HEK293 (cell line): ENCODE measurements around the gene TFR2.

Experiments used
- CTCF ChIA-PET: fragments of 350-600 bp; formaldehyde crosslinking; extraction: SDS; loops from one replicate; lab custom pipeline; 2021; ENCODE audit warnings: antibody characterized with exemption; lab: Yijun Ruan, JAX
- POLR2A ChIA-PET: fragments of 300-600 bp; formaldehyde crosslinking; extraction: SDS; loops from one replicate; lab custom pipeline; 2020; ENCODE audit warnings: antibody characterized with exemption, inconsistent platforms; lab: Yijun Ruan, JAX
- H3K27ac ChIP-seq: fragments of 200-500 bp; sonication (Bioruptor generic); 2 replicates; pipeline ENCODE4 v1.5.1; 2014; ENCODE audit warnings: low read depth, low read length, control low read depth, inconsistent platforms; ENCODE audit errors: extremely low read depth
- H3K36me3 ChIP-seq, 2 experiments: fragments of 200-500 bp in 1 of 2; sonication (Bioruptor generic) in 1 of 2; 1 replicate in 1 of 2; 2 replicates in 1 of 2; pipeline ENCODE4 v1.5.1; 2014 to 2017; ENCODE audit warnings: inconsistent platforms in 2 of 2, low read length in 2 of 2; ENCODE audit not compliant: control insufficient read depth in 2 of 2, insufficient read depth in 1 of 2
- H3K4me1 ChIP-seq: fragments of 200-500 bp; sonication (Bioruptor generic); 2 replicates; pipeline ENCODE4 v1.5.1; 2014; ENCODE audit warnings: mild to moderate bottlenecking, low read length, inconsistent platforms; ENCODE audit not compliant: control insufficient read depth, insufficient read depth
- H3K4me3 ChIP-seq: 2 replicates; pipeline ENCODE4 v1.5.1; 2011; ENCODE audit warnings: low read depth, mild to moderate bottlenecking, control low read depth, low read length, moderate library complexity
- H3K9me3 ChIP-seq: fragments of 200-500 bp; sonication (Bioruptor generic); 2 replicates; pipeline ENCODE4 v1.5.1; 2014; ENCODE audit warnings: low read depth, low read length, inconsistent platforms; ENCODE audit not compliant: control insufficient read depth, insufficient read depth
- EGR2 ChIP-seq: fragments of 450-650 bp; formaldehyde crosslinking; IDR thresholded peaks from 2 replicates; pipeline ENCODE4 v1.5.1; 2016; ENCODE audit warnings: low read depth, missing biosample characterization, missing genetic modification characterization
- GLIS1 ChIP-seq: fragments of 450-650 bp; formaldehyde crosslinking; IDR thresholded peaks from 2 replicates; pipeline ENCODE4 v1.5.1; 2016; ENCODE audit warnings: missing biosample characterization, missing genetic modification characterization
- IKZF3 ChIP-seq: fragments of 450-650 bp; IDR thresholded peaks from 2 replicates; pipeline ENCODE4 v1.5.0; 2018; ENCODE audit warnings: missing biosample characterization, mild to moderate bottlenecking, missing genetic modification characterization, moderate library complexity
- KLF9 ChIP-seq: fragments of 450-650 bp; formaldehyde crosslinking; IDR thresholded peaks from 2 replicates; pipeline ENCODE4 v1.5.1; 2016; ENCODE audit warnings: missing biosample characterization, missing genetic modification characterization, low read depth
- SP2 ChIP-seq: fragments of 450-650 bp; formaldehyde crosslinking; IDR thresholded peaks from 2 replicates; pipeline ENCODE4 v1.5.1; 2016; ENCODE audit warnings: missing biosample characterization, missing genetic modification characterization
- SP3 ChIP-seq: fragments of 450-650 bp; formaldehyde crosslinking; IDR thresholded peaks from 2 replicates; pipeline ENCODE4 v1.5.1; 2016; ENCODE audit warnings: missing biosample characterization, missing genetic modification characterization
- ZBTB44 ChIP-seq: fragments of 450-650 bp; IDR thresholded peaks from 2 replicates; pipeline ENCODE4 v1.5.1; 2018; ENCODE audit warnings: missing biosample characterization, mild to moderate bottlenecking, missing genetic modification characterization
- ZNF10 ChIP-seq: fragments of 450-650 bp; formaldehyde crosslinking; IDR thresholded peaks from 2 replicates; pipeline ENCODE4 v1.5.1; 2017; ENCODE audit warnings: missing biosample characterization, missing genetic modification characterization
- ZNF211 ChIP-seq: fragments of 450-650 bp; formaldehyde crosslinking; IDR thresholded peaks from 2 replicates; pipeline ENCODE4 v1.5.1; 2016; ENCODE audit warnings: low read depth, missing biosample characterization, missing genetic modification characterization
- ZNF398 ChIP-seq: fragments of 450-650 bp; formaldehyde crosslinking; IDR thresholded peaks from 2 replicates; pipeline ENCODE4 v1.5.1; 2017; ENCODE audit warnings: missing biosample characterization, missing genetic modification characterization
- ZNF416 ChIP-seq: fragments of 450-650 bp; formaldehyde crosslinking; IDR thresholded peaks from 2 replicates; pipeline ENCODE4 v1.5.1; 2016; ENCODE audit warnings: missing biosample characterization, missing genetic modification characterization
- ZNF473 ChIP-seq: fragments of 450-650 bp; formaldehyde crosslinking; IDR thresholded peaks from 2 replicates; pipeline ENCODE4 v1.5.1; 2017; ENCODE audit warnings: missing biosample characterization, missing genetic modification characterization
- ZNF529 ChIP-seq: fragments of 450-650 bp; formaldehyde crosslinking; IDR thresholded peaks from 2 replicates; pipeline ENCODE4 v1.5.1; 2017; ENCODE audit warnings: missing genetic modification characterization, missing biosample characterization; ENCODE audit not compliant: insufficient replicate concordance
- ZNF580 ChIP-seq: fragments of 450-650 bp; formaldehyde crosslinking; IDR thresholded peaks from 2 replicates; pipeline ENCODE4 v1.5.1; 2016; ENCODE audit warnings: missing biosample characterization, missing genetic modification characterization
- ZNF76 ChIP-seq: fragments of 450-650 bp; formaldehyde crosslinking; IDR thresholded peaks from 2 replicates; pipeline ENCODE4; 2016; ENCODE audit warnings: low read depth, missing biosample characterization, missing genetic modification characterization, borderline replicate concordance
- ZSCAN30 ChIP-seq: fragments of 450-650 bp; IDR thresholded peaks from 2 replicates; pipeline ENCODE4 v1.5.1; 2018; ENCODE audit warnings: missing biosample characterization, mild to moderate bottlenecking, missing genetic modification characterization, moderate library complexity
- ZXDB ChIP-seq: fragments of 450-650 bp; formaldehyde crosslinking; IDR thresholded peaks from 2 replicates; pipeline ENCODE4 v1.5.1; 2016; ENCODE audit warnings: missing biosample characterization, missing genetic modification characterization
- TF ChIP-seq, protein P1 (sequence below): fragments of 450-650 bp; formaldehyde crosslinking; IDR thresholded peaks from 2 replicates; pipeline ENCODE4 v1.5.1; 2017; ENCODE audit warnings: missing biosample characterization, missing genetic modification characterization
- TF ChIP-seq, protein P2 (sequence below): fragments of 450-650 bp; formaldehyde crosslinking; IDR thresholded peaks from 2 replicates; pipeline ENCODE4 v1.5.1; 2016; ENCODE audit warnings: missing biosample characterization, missing genetic modification characterization
- TF ChIP-seq, protein P3 (sequence below): fragments of 450-650 bp; formaldehyde crosslinking; IDR thresholded peaks from 2 replicates; pipeline ENCODE4 v1.5.1; 2016; ENCODE audit warnings: missing biosample characterization, missing genetic modification characterization

TFR2 gene

GRCh38 chr7:100602889-100603725 is 38.2 kb downstream of the TFR2 start (continued):
- TF ChIP-seq EGR2 (tag by site-specific recombination) (0 out of 2 replicates have a peak, but pooled peaks have one; percentile 20), ZNF416 (tag by site-specific recombination) (no peak), ZXDB (tag by site-specific recombination) (peak; percentile 59), SP2 (tag by site-specific recombination) (peak; percentile 75), ZNF473 (no peak), KLF9 (tag by site-specific recombination) (peak; percentile 15; the same call in 1 of the 2 replicates), GLIS1 (tag by site-specific recombination) (peak; percentile 87), ZNF76 (tag by site-specific recombination) (peak; percentile 68; the same call in 1 of the 2 replicates), ZNF10 (tag by site-specific recombination) (0 out of 2 replicates have a peak, but pooled peaks have one; percentile 32), ZBTB44 (peak; percentile 40; the same call in 1 of the 2 replicates), ZSCAN30 (tag by site-specific recombination) (peak; percentile 88), ZNF398 (peak; percentile 65; the same call in 1 of the 2 replicates), SP3 (tag by site-specific recombination) (peak; percentile 42; the same call in 1 of the 2 replicates)
- TF ChIP-seq, protein P1, sequence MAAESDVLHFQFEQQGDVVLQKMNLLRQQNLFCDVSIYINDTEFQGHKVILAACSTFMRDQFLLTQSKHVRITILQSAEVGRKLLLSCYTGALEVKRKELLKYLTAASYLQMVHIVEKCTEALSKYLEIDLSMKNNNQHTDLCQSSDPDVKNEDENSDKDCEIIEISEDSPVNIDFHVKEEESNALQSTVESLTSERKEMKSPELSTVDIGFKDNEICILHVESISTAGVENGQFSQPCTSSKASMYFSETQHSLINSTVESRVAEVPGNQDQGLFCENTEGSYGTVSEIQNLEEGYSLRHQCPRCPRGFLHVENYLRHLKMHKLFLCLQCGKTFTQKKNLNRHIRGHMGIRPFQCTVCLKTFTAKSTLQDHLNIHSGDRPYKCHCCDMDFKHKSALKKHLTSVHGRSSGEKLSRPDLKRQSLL (tag by site-specific recombination): peak; percentile 76; the same call in 1 of the 2 replicates
- TF ChIP-seq, protein P2, sequence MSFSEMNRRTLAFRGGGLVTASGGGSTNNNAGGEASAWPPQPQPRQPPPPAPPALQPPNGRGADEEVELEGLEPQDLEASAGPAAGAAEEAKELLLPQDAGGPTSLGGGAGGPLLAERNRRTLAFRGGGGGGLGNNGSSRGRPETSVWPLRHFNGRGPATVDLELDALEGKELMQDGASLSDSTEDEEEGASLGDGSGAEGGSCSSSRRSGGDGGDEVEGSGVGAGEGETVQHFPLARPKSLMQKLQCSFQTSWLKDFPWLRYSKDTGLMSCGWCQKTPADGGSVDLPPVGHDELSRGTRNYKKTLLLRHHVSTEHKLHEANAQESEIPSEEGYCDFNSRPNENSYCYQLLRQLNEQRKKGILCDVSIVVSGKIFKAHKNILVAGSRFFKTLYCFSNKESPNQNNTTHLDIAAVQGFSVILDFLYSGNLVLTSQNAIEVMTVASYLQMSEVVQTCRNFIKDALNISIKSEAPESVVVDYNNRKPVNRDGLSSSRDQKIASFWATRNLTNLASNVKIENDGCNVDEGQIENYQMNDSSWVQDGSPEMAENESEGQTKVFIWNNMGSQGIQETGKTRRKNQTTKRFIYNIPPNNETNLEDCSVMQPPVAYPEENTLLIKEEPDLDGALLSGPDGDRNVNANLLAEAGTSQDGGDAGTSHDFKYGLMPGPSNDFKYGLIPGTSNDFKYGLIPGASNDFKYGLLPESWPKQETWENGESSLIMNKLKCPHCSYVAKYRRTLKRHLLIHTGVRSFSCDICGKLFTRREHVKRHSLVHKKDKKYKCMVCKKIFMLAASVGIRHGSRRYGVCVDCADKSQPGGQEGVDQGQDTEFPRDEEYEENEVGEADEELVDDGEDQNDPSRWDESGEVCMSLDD: peak; percentile 19; the same call in 1 of the 2 replicates
- TF ChIP-seq, all 188 proteins: peak for 24

DNA sequence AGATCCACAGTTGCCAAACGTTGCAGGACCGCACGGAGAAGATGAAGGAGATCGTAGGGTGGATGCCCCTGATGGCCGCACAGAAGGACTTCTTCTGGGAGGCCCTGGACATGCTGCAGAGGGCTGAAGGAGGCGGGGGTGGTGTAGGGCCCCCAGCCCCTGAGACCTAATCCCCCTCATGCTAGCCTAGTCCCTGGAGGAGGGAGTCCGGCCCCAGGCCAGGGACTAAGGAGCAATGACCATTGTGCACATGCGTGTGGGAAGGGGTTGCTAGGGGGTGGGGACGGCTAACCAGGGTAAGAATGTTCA is 40.7 kb downstream of the TFR2 start:
- Histone ChIP-seq H3K9me3 (no peaks in the 10 kb centered on the region), H3K36me3 (no peaks in the 10 kb centered on the region; a peak in 1 of 3 replicates), H3K27ac (no peak overlapping the region), H3K4me3 (no peak overlapping the region), H3K4me1 (peaks cover 17% of the 10 kb centered on the region)
- ChIA-PET CTCF (no interaction called here), POLR2A (no interaction called here)
- no peak for TF ChIP-seq ZNF398
- no peak for TF ChIP-seq ZNF529 (tag by site-specific recombination)
- no peak for TF ChIP-seq ZNF580
- TF ChIP-seq, protein P3, sequence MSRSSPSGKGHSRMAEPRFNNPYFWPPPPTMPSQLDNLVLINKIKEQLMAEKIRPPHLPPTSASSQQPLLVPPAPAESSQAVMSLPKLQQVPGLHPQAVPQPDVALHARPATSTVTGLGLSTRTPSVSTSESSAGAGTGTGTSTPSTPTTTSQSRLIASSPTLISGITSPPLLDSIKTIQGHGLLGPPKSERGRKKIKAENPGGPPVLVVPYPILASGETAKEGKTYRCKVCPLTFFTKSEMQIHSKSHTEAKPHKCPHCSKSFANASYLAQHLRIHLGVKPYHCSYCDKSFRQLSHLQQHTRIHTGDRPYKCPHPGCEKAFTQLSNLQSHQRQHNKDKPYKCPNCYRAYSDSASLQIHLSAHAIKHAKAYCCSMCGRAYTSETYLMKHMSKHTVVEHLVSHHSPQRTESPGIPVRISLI (tag by site-specific recombination): no peak
- no peak for TF ChIP-seq ZNF211 (tag by site-specific recombination)
- no peak for TF ChIP-seq IKZF3 (tag by site-specific recombination)
